Activated B cell treated with CpG ODN at 0.5 μM for 24 hours (primary cell): ENCODE data around the gene TMEM107. TPM values are rescaled to one million over a fixed set of nuclear protein-coding genes. Genes with fewer than 3 reads are reported as not detected.

Source experiments
- ATAC-seq: fragments of 200-7000 bp; cut with Tn5 transposase; one replicate; pipeline ENCODE4 v1.10.0; 2021; ENCODE audit warnings: low read depth, mild to moderate bottlenecking, moderate library complexity
- CTCF ChIA-PET: fragments of 350-600 bp; sonication (Branson Sonifier 250); formaldehyde crosslinking; loops from one replicate; lab custom pipeline; 2021; ENCODE audit warnings: antibody characterized with exemption; lab: Charles Lee
- POLR2A ChIA-PET: fragments of 350-600 bp; sonication (Branson Sonifier 250); formaldehyde crosslinking; loops from one replicate; lab custom pipeline; 2021; ENCODE audit warnings: antibody characterized with exemption; lab: Charles Lee
- DNase-seq: peaks from one replicate; pipeline ENCODE4 v3.0.0; 2022
- H3K27ac Mint-ChIP-seq: one replicate; pipeline ENCODE4 v1.8.0; 2020; ENCODE audit warnings: mixed read lengths
- H3K27me3 Mint-ChIP-seq: one replicate; pipeline ENCODE4 v1.8.0; 2021; ENCODE audit warnings: mixed read lengths
- H3K36me3 Mint-ChIP-seq: one replicate; pipeline ENCODE4 v1.8.0; 2021; ENCODE audit warnings: low read depth, mixed read lengths
- H3K4me1 Mint-ChIP-seq: one replicate; pipeline ENCODE4 v1.8.0; 2021; ENCODE audit warnings: mixed read lengths
- H3K4me3 Mint-ChIP-seq: one replicate; pipeline ENCODE4 v1.8.0; 2020; ENCODE audit warnings: mild to moderate bottlenecking, mixed read lengths
- H3K9me3 Mint-ChIP-seq: one replicate; pipeline ENCODE4 v1.8.0; 2020; ENCODE audit warnings: mixed read lengths
- intact Hi-C: fragments of 100-400 bp; cut with micrococcal nuclease; formaldehyde crosslinking; loops from one replicate; pipeline ENCODE4 v1.15.1; 2024
- total RNA-seq: library from RNA; stranded (reverse); gene quantifications from 2 replicates; pipeline ENCODE4 v1.2.3, GENCODE V29; 2022
- TF ChIP-seq, protein P1 (sequence below): fragments of 200-600 bp; IDR thresholded peaks from one replicate; pipeline ENCODE4 v1.8.0; 2022; ENCODE audit warnings: antibody characterized with exemption, mild to moderate bottlenecking

Gene TMEM107
- total RNA-seq, 1 donor from 2014 or later: 20.9 TPM

DNA sequence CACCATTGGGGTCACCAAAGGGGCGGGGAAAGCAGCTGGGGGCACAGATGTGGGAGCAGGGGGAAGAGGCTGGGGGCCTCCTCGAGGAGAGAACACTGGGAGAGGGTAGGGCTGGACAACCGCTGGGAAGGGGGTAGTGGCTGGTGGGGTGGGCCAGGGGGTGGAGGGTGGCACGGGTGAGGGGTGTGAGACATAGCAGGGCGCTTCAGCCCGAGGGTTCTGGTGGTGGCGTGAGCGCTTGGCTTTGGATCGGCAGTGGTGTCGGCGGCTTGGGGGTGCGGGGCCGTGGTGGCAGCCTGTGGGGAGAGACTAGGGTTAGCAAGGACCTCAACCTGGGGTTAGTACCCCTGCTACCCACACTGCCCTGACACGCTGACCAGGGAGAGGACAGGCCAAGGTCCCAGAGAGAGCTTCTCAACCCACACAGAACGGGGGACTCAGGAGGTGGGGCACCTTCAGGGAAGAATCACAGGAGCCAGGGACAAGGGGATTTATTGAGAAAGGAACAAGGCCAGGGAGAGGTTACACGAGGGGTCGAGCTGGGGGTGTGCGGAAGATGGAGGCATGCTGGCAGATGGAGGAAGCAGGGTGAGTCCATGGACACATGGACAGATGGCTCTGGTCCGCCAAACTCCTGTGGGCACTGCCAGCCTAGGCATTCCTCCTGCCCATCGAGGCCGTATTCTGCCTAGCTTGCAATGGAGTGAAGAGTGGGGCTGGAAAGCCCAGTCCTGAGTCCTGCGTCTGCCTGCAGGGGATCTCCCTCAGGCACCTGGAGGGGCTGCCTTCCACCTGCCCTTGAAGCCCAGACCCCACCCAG, 32.4 kb downstream of the TMEM107 start:
- POLR2A ChIA-PET: interaction anchor here (0.7 to 1.1 kb wide), 2 partner anchors 13 to 48 kb away, joined by 3 to 5 read pairs; no protein-coding TSS in a partner anchor
- Mint-ChIP-seq H3K9me3 (no peaks in the 10 kb centered on the region), H3K36me3 (peaks cover 70% of the 10 kb centered on the region), H3K27me3 (no peaks in the 10 kb centered on the region), H3K4me3 (no peak overlapping the region), H3K4me1 (no peaks in the 10 kb centered on the region), H3K27ac (no peak overlapping the region)
- CTCF ChIA-PET: no interaction called here
- no peak for DNase-seq
- intact Hi-C loops: no loop called here
- no peak for ATAC-seq
- TF ChIP-seq, protein P1, sequence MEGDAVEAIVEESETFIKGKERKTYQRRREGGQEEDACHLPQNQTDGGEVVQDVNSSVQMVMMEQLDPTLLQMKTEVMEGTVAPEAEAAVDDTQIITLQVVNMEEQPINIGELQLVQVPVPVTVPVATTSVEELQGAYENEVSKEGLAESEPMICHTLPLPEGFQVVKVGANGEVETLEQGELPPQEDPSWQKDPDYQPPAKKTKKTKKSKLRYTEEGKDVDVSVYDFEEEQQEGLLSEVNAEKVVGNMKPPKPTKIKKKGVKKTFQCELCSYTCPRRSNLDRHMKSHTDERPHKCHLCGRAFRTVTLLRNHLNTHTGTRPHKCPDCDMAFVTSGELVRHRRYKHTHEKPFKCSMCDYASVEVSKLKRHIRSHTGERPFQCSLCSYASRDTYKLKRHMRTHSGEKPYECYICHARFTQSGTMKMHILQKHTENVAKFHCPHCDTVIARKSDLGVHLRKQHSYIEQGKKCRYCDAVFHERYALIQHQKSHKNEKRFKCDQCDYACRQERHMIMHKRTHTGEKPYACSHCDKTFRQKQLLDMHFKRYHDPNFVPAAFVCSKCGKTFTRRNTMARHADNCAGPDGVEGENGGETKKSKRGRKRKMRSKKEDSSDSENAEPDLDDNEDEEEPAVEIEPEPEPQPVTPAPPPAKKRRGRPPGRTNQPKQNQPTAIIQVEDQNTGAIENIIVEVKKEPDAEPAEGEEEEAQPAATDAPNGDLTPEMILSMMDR: no peak

DNA sequence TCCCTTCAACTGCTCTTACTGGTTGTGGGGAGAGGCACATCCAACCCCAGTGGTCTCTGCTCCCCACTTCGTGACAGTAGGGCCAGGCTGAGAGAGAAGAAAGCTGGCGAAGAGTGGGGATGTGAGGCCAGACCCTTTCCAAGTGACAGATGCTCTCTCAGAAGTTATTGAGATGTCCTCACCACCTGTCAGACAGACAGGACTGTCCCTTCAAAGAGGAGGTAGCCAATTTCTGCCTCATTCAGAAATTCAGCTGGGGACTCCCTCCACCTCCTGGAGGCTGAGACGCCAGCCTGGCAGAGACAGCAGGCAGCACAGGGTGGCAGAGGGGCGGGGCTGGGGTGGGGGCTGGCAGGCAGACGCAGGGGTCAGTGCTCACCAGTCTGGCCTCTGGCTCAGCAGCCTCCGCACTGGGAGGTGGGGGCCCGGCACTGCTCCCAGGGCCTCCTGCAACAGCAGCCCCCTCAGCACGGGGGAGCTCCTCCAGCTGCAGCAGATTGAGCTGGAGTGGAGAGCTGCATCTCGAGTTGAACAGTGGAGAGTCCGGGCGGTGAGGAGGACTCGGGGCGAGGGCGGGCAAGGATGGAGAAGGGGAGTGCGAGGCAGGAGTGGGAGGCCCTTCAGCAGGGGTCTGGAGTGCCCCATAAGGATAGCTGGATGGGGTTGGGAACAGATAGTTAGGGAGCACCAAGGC, 33.1 kb downstream of the TMEM107 start:
- ATAC-seq: no peak
- CTCF ChIA-PET: no interaction called here
- no peak overlapping the region for H3K27ac Mint-ChIP-seq

DNA sequence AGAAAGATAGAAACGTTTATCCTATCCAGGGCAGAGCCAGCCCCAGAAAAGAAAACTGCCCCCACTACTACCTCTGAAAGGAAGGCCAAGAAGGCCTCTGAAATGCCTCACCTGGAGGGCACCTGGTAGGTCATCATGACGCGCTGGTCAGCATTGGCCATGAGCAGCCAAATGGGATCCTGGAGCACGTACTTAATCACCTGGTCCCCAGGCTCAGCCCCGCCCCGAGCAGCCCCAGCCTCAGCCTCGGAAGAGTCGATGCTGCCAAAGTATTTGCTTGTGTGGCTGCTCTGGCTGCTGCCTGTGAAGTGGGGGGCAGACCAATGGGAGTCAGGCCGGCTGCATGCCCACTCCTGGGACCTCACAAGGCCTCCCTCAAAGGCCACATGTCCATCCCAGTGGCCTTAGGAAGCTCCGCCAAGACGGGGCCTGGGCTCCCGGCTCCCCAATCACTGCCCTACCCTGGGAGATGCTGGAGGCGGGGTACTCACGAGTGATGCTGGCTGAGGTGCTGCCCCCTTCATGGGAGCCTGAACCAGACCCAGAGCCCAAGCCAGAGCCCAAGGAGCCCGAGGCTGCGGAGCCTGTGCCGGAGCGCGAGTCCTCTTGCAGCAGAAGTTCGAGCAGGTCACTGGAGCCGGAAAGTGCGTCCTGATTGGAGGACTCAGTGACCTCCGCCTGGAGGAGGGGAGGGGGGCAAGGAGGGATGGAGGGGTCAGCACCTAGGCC, 33.9 kb downstream of the TMEM107 start:
- Mint-ChIP-seq H3K4me1 (no peaks in the 10 kb centered on the region), H3K27me3 (no peaks in the 10 kb centered on the region), H3K36me3 (peaks cover 57% of the 10 kb centered on the region), H3K27ac (no peak overlapping the region), H3K4me3 (no peak overlapping the region), H3K9me3 (no peaks in the 10 kb centered on the region)
- no peak for ATAC-seq
- TF ChIP-seq, protein P1: no peak
- ChIA-PET POLR2A (interaction anchor here (0.6 to 6.3 kb wide), 5 partner anchors 8 to 31 kb away, joined by 3 to 139 read pairs (median 37); partner anchors contain the start of gene PER1), CTCF (no interaction called here)
- DNase-seq: no peak
- intact Hi-C loops: no loop called here

More for the DNA sequence above, 33.1 kb downstream of the TMEM107 start:
- Mint-ChIP-seq H3K4me1 (no peaks in the 10 kb centered on the region), H3K36me3 (peaks cover 63% of the 10 kb centered on the region), H3K4me3 (no peak overlapping the region), H3K27me3 (no peaks in the 10 kb centered on the region), H3K9me3 (no peaks in the 10 kb centered on the region)
- POLR2A ChIA-PET: interaction anchor here (0.7 to 5.6 kb wide), 3 partner anchors 7 to 47 kb away, joined by 3 to 37 read pairs (median 5); no protein-coding TSS in a partner anchor
- TF ChIP-seq, protein P1: no peak
- intact Hi-C loops: no loop called here
- no peak for DNase-seq

DNA sequence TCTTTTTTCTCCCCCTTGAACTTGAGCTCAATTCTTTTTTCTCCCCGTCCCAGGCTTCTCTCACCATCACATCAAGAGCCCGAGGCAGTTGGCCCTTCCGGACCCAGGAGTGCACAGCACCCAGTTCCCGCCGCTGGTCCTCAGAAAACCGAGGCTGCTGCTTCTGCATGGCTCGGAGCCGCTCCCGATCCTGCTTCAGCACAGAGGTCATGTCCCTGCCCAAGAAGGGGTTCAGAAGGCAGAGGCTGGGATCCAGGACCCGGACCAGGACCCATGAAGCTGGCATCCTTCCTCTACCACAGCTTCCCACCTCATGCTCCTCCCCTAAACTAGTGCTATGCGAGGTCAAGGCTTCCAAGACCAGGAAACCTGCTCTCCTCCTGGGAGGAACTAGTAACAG, 34.4 kb downstream of the TMEM107 start:
- POLR2A ChIA-PET: interaction anchor here (0.6 to 6.3 kb wide), 5 partner anchors 9 to 31 kb away, joined by 3 to 139 read pairs (median 37); partner anchors contain the start of gene PER1
- no peak overlapping the region for H3K27ac Mint-ChIP-seq
- no peak for DNase-seq
- TF ChIP-seq, protein P1: no peak
- no peak overlapping the region for H3K4me3 Mint-ChIP-seq
- H3K4me1 Mint-ChIP-seq: no peaks in the 10 kb centered on the region
- intact Hi-C loops: no loop called here
- no peaks in the 10 kb centered on the region for H3K27me3 Mint-ChIP-seq
- H3K36me3 Mint-ChIP-seq: peaks cover 52% of the 10 kb centered on the region
- CTCF ChIA-PET: no interaction called here
- ATAC-seq: no peak
- no peaks in the 10 kb centered on the region for H3K9me3 Mint-ChIP-seq
